Measurements from ENCODE around the gene PANK3.
"Not testable (repeated sequence)": the region's sequence is repeated elsewhere in the genome, so short reads cannot be mapped to it uniquely, and the experiment has no call there.

The PANK3 gene

DNA sequence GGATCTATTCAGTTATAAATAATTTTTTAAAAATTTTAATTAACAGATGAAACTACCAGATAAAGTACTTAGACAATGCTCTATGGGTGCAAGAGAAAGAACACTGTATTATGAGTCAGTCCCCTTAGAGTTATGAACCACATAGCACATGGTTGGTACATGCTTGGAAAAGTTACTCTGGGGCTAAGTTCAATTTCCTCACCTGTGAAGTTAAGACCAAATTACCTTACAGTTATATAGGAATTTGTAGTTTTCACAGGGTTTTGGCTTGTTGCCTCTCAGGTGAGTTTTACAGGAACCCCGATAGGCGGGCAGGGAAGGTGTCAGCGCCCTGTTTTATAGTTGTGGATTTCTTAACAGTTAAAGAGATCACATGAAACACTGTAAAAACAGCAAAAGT lies 1.2 kb downstream of the PANK3 start:
- no peaks in the 10 kb centered on the region for H3K27me3 ChIP-seq (ENCODE audit: low read depth, low read length)
- H4K20me1 ChIP-seq (ENCODE audit: insufficient read depth, low read length), result peaks cover 47% of the 10 kb centered on the region
- TF ChIP-seq, protein P1, sequence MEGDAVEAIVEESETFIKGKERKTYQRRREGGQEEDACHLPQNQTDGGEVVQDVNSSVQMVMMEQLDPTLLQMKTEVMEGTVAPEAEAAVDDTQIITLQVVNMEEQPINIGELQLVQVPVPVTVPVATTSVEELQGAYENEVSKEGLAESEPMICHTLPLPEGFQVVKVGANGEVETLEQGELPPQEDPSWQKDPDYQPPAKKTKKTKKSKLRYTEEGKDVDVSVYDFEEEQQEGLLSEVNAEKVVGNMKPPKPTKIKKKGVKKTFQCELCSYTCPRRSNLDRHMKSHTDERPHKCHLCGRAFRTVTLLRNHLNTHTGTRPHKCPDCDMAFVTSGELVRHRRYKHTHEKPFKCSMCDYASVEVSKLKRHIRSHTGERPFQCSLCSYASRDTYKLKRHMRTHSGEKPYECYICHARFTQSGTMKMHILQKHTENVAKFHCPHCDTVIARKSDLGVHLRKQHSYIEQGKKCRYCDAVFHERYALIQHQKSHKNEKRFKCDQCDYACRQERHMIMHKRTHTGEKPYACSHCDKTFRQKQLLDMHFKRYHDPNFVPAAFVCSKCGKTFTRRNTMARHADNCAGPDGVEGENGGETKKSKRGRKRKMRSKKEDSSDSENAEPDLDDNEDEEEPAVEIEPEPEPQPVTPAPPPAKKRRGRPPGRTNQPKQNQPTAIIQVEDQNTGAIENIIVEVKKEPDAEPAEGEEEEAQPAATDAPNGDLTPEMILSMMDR (IDR thresholded peaks at IDR 0.05; ENCODE audit: low read depth, low read length), result no peak
- no peak for TF ChIP-seq EZH2phosphoT487 (IDR thresholded peaks at IDR 0.05; ENCODE audit: low read depth)
- H3K79me2 ChIP-seq (ENCODE audit: low read length), result peaks cover 58% of the 10 kb centered on the region
- no peak overlapping the region for H2AFZ ChIP-seq (ENCODE audit: low read depth, low read length)
- H3K9me3 ChIP-seq (ENCODE audit: insufficient read depth, low read length), result no peaks in the 10 kb centered on the region
- H3K4me3 ChIP-seq (ENCODE audit: low read length), result peak overlapping the region; percentile 90
- H3K27ac ChIP-seq (ENCODE audit: low read length), result peak overlapping the region; percentile 79
- peak overlapping the region; percentile 95 for H3K4me2 ChIP-seq (ENCODE audit: low read length)
- H3K4me1 ChIP-seq (ENCODE audit: low read length), result peaks cover 30% of the 10 kb centered on the region
- H3K9ac ChIP-seq (ENCODE audit: low read length), result peak overlapping the region; percentile 90
- H3K36me3 ChIP-seq (replicated peaks; ENCODE audit: low read depth, low read length), result peaks cover 34% of the 10 kb centered on the region

DNA sequence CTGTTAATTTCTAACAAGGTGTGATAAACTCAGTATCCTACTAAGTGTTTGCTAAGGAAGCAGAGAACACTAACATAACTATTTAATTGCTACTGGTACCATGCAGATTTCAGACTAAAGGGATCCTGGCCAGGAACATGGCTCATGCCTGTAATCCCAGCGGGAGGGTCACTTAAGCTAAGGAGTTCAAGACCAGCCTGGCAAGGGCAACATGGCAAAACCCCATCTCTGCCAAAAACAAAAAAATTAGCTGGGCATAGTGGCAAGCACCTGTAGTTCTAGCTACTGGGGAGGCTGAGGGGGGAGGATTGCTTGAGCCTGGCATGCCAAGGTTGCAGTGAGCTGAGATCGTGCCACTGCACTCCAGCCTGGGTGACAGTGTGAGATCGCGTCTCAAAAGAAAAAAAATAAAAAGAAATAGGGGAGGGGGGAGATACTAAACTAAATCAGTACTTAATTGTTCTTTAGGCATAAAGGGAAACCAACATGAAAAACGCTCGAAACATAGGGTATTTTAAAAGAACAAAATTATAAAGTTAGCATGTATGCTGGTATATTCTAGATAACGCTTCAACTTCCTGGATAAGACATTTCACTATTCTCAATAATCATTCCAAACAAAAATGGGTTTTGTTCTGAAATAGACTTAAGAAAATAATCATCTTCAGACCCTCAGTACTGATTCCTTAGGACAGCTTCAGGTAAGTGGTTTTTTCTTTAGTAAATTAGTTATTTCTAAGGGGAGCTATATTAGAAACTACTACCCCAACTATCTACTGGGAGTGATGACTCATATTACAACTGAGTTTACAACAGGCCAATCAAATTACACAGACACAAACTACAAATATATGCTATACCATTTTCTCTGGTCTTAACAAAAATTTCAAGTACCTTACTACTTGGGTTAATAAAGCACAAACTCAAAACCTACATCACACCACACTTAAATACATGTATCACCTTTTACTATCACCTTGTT lies 3.5 kb downstream of the PANK3 start:
- H3K36me3 ChIP-seq (replicated peaks; ENCODE audit: low read depth, low read length), result peaks cover 34% of the 10 kb centered on the region
- peaks cover 69% of the 10 kb centered on the region for H4K20me1 ChIP-seq (ENCODE audit: insufficient read depth, low read length)
- no peak overlapping the region for H2AFZ ChIP-seq (ENCODE audit: low read depth, low read length)
- H3K79me2 ChIP-seq (ENCODE audit: low read length), result peaks cover 81% of the 10 kb centered on the region
- H3K9ac ChIP-seq (ENCODE audit: low read length), result no peak overlapping the region
- H3K27ac ChIP-seq (ENCODE audit: low read length), result no peak overlapping the region
- no peak overlapping the region for H3K4me3 ChIP-seq (ENCODE audit: low read length)
- H3K27me3 ChIP-seq (ENCODE audit: low read depth, low read length), result no peaks in the 10 kb centered on the region
- H3K4me1 ChIP-seq (ENCODE audit: low read length), result peaks cover 26% of the 10 kb centered on the region
- TF ChIP-seq, protein P1 (IDR thresholded peaks at IDR 0.05; ENCODE audit: low read depth, low read length), result no peak
- no peak for TF ChIP-seq EZH2phosphoT487 (IDR thresholded peaks at IDR 0.05; ENCODE audit: low read depth)
- no peaks in the 10 kb centered on the region for H3K9me3 ChIP-seq (ENCODE audit: insufficient read depth, low read length)
- H3K4me2 ChIP-seq (ENCODE audit: low read length), result peak overlapping the region; percentile 19

DNA sequence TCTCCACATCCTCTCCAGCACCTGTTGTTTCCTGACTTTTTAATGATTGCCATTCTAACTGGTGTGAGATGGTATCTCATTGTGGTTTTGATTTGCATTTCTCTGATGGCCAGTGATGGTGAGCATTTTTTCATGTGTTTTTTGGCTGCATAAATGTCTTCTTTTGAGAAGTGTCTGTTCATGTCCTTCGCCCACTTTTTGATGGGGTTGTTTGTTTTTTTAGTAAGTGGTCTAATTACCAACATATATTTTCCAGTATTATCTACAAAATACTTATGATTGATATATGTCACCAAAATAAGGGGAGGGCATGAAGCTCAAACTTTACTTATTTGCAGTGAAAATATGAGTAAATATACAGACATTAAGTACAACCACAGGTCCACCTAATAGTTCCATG lies 5.0 kb downstream of the PANK3 start:
- Histone ChIP-seq H4K20me1 (ENCODE audit: insufficient read depth, low read length) (peaks cover 82% of the 10 kb centered on the region), H3K36me3 (replicated peaks; ENCODE audit: low read depth, low read length) (peaks cover 42% of the 10 kb centered on the region), H3K79me2 (ENCODE audit: low read length) (peaks cover 96% of the 10 kb centered on the region), H3K4me1 (ENCODE audit: low read length) (peaks cover 17% of the 10 kb centered on the region)
- not testable (repeated sequence) for H3K9ac ChIP-seq (ENCODE audit: low read length); H3K4me2 ChIP-seq (ENCODE audit: low read length); H3K27ac ChIP-seq (ENCODE audit: low read length); H3K27me3 ChIP-seq (ENCODE audit: low read depth, low read length); H2AFZ ChIP-seq (ENCODE audit: low read depth, low read length); H3K4me3 ChIP-seq (ENCODE audit: low read length); H3K9me3 ChIP-seq (ENCODE audit: insufficient read depth, low read length)

DNA sequence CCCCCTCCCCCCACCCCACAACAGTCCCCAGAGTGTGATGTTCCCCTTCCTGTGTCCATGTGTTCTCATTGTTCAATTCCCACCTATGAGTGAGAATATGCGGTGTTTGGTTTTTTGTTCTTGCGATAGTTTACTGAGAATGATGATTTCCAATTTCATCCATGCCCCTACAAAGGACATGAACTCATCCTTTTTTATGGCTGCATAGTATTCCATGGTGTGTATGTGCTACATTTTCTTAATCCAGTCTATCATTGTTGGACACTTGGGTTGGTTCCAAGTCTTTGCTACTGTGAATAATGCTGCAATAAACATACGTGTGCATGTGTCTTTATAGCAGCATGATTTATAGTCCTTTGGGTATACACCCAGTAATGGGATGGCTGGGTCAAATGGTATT lies 5.5 kb downstream of the PANK3 start:
- Histone ChIP-seq H3K79me2 (ENCODE audit: low read length) (peaks cover 94% of the 10 kb centered on the region), H4K20me1 (ENCODE audit: insufficient read depth, low read length) (peaks cover 81% of the 10 kb centered on the region)

More for the DNA sequence above, 5.5 kb downstream of the PANK3 start:
- not testable (repeated sequence) for H3K27me3 ChIP-seq (ENCODE audit: low read depth, low read length); H3K9ac ChIP-seq (ENCODE audit: low read length); H2AFZ ChIP-seq (ENCODE audit: low read depth, low read length); H3K4me2 ChIP-seq (ENCODE audit: low read length); H3K9me3 ChIP-seq (ENCODE audit: insufficient read depth, low read length); H3K4me3 ChIP-seq (ENCODE audit: low read length); H3K27ac ChIP-seq (ENCODE audit: low read length)
- peaks cover 42% of the 10 kb centered on the region for H3K36me3 ChIP-seq (replicated peaks; ENCODE audit: low read depth, low read length)
- peaks cover 17% of the 10 kb centered on the region for H3K4me1 ChIP-seq (ENCODE audit: low read length)

All from OCI-LY3 (cell line).